Measurements from ENCODE around the gene MED14.
A peak's percentile ranks its signal among the peaks of the same experiment; 100 is the strongest.

MED14 gene

DNA sequence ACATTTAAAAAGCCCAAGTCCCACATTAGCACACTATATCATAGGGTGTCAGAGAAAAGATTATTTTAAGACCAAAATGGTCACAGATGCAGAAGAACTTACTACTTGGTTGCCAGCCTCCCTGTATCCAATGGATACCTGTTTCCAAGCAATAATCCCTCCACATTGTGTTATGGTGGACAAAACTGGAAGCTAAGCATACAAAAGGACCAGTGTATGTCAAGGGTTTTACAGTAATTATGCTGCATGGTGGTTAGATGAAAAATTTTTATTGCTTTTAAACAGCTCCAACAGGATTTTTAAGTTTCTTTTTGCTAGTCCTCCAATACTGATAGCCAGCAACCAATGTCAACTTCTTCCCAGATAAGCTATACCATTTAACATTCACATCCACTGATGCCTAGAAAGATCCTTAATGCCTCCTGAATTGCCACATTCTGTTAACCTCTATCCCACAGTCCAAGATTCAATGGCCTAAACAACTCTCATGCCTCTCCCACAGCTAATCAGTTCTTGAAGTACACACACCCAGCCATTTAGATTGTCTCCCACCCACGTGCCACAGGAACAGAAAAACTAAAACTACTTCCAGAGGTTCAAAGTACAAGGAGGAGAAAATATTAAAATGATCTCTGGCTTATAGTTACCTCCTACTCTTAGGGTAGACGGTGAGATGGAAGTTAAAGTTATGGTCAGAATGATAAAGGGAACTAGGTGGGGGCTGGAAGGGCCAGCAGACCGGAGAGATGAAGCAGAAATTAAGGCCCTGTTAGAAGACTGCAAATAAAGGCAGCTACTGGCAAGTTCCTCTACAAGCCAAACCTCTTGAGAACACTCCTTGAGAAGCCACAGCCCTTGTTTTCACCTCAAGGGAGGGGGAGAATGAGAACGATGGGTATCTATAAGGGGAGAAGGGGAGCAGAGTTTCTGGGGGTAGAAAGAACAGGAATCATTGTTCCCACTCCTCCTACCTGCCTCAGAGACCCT lies 5.5 kb downstream of the MED14 start:
- no peak for DNase-seq (ENCODE audit: low spot score)

GRCh38 chrX:40727581-40728252 lies 7.6 kb downstream of the MED14 start:
- no peak for DNase-seq (ENCODE audit: low spot score)

GRCh38 chrX:40727093-40727492 lies 8.2 kb downstream of the MED14 start:
- no peak for DNase-seq (ENCODE audit: low spot score)

DNA sequence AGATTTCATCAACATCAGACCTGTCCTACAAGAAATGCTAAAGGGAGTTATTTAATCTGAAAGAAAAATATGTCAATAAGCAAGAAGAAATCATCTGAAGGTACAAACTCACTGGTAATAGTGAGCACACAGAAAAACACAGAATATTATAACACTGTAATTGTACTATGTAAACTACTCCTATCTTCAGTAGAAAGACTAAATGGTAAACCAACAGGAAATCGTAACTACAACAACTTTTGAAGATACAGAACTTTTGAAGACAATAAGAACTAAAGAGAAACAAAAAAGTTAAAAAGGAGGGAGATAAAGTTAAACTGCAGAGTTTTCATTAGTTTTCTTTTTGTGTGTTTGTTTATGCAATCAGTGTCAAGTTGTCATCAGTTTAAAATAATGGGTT lies 12.4 kb downstream of the MED14 start:
- DNase-seq (ENCODE audit: low spot score) = no peak

GRCh38 chrX:40721489-40722106 lies 13.7 kb downstream of the MED14 start:
- no peak for DNase-seq (ENCODE audit: low spot score)

DNA sequence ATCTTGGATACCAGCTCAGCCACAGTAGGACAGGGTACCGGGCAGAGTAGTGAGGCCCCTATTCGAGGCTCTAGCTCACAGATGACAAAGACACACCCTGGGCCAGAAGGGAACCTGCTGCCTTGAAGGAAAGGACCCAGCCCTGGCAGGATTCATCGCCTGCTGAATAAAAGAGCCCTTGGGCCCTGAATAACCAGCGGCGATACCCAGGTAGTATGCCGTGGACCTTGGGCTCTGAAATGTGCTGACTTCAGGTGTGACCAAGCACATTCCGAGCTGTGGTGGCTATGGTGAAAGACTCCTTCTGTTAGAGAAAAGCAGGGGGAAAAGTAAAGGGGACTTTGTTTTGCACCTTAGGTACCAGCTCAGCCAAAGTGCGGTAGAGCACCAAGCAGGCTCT lies 14.6 kb downstream of the MED14 start:
- DNase-seq (ENCODE audit: low spot score) = no peak

GRCh38 chrX:40720339-40720738 lies 15.0 kb downstream of the MED14 start:
- no peak for DNase-seq (ENCODE audit: low spot score)

DNA sequence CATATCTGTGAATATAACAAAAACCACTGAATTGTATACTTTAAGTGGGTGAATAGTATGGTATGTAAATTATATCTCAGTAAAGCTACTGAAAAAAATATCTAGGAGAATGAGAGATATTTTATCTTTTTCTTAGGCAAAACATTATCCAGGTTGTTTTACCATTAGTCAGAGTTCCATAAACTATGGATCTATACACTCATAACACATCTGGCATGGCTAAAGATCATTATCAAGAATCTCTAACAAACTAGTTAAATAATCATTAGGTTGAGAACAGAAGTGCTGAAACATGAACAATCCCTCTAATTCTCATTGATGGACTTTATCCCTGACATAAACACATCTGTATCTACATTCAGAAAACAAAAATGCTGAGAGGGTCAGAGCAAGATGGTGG lies 15.6 kb downstream of the MED14 start:
- no peak for DNase-seq (ENCODE audit: low spot score)

- DNase-seq (ENCODE audit: low spot score) = no peak
These were observed 16.1 kb downstream of the MED14 start for GRCh38 chrX:40719218-40719617.

DNA sequence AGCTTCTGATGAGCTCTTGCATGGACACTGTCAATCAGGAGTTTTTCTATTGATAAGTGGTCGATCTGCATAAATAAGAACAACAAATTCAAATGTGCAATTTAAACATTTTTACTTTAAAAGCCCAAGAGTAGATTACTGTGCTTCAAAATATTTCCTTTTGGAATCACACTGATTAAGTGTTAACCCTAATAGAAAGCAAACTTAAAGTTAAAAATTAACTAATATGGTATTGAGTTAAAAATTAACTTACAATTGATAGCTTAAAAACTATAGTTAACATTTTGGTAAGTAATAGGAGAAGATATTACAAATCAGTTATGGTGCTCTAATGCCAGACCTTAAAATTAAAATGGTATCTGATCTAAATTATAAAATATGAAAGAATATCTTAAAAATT lies 25.9 kb downstream of the MED14 start:
- DNase-seq (ENCODE audit: low spot score) = no peak

DNA sequence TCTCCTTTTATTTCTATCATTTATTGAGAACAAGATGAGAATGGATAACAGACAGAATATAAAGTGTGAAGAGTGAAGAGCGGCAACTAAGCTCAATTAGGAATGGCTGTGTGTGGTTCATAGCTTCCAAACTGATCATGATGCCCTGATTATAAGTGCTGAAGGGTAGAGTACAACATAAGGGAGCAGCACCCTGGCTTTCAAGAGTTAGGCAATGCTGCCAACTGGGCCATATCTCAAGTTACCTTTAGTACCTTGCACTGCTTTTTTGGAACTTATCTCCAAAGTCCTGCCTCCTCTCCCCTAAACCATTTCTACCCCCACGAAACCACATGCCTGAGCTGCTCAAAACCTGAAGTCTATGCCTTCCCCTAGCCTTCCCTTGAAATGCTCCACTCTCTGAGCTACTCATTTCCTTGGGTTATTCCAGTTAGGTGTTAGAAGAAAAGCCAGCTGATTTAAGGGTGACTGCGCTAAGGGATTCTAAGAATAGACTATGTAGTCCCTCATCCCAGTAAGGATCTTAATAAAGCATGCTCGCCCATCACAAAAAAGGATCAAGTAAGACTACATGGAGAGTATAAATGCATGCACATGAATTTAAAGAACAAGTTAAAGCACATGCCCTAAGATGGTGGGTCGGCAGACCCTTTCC lies 29.6 kb downstream of the MED14 start:
- DNase-seq (ENCODE audit: low spot score) = no peak

- DNase-seq (ENCODE audit: low spot score) = peak; percentile 44
These were observed 34.6 kb downstream of the MED14 start for GRCh38 chrX:40700640-40701342.

DNA sequence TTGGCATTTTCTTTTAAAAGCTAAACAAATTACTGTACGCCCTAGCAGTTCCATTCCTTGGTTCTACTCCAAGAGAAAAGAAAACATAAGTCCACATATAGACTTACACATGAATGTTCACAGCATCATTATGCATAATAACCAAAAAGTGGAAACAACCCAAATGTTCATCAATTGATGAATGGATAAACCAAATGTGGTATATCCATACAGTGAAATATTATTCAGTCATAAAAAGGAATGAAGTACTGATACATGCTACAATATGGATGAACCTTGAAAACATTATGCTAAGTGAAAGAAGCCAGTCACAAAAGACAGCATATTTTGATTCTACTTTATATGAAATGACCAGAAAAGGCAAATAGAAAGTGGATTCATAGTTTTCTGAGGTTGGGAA lies 36.5 kb downstream of the MED14 start:
- DNase-seq (ENCODE audit: low spot score) = no peak

GRCh38 chrX:40694802-40695201 lies 40.5 kb downstream of the MED14 start:
- DNase-seq (ENCODE audit: low spot score) = no peak

GRCh38 chrX:40688929-40689328 lies 46.4 kb downstream of the MED14 start:
- DNase-seq (ENCODE audit: low spot score) = no peak

DNA sequence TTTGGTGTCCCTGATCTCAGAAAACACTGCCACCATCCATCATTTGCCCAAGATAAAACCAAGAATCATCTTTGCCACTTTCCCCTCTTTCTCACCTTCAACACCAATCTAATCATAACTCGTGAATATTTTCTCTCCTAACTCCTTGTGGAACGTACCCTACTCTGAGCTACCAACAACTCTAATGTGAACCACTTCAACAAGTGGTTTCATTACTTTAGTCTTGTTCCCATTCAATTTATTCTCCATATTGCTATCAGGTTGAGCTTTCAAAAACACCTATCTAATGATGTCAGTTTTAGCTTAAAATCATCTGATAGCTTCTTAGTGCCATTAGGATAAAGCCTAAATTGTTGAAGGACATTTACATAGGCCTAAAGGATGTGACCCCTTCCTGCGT lies 48.2 kb downstream of the MED14 start:
- no peak for DNase-seq (ENCODE audit: low spot score)

GRCh38 chrX:40685362-40685918 lies 49.9 kb downstream of the MED14 start:
- DNase-seq (ENCODE audit: low spot score) = no peak

- DNase-seq (ENCODE audit: low spot score) = no peak
These were observed 51.2 kb downstream of the MED14 start for GRCh38 chrX:40684092-40684491.

DNA sequence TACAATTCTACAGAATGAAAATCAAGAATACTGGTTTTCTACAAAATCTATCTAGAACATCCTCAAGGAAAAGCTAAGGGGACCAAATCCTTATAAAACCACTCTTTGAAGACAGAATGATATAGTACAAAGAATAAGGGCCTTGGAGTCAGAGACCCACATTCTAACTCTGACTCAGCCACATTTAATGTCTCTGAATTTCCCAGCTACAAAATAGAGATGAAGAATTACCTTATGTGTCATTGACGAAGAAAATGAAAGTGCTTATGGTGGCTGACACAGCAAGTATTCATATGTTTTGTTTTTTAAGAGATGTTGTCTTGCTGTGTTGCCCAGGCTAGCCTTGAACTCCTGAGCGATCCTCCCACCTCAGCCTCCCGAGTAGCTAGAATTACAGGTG lies 52.1 kb downstream of the MED14 start:
- no peak for DNase-seq (ENCODE audit: low spot score)

- no peak for DNase-seq (ENCODE audit: low spot score)
These were observed 64.2 kb downstream of the MED14 start for GRCh38 chrX:40671126-40671525.

- DNase-seq (ENCODE audit: low spot score) = peak; percentile 29
These were observed 71.3 kb downstream of the MED14 start for GRCh38 chrX:40663880-40664630.

All from pons (tissue), 1 donor.